ENCODE data around the gene MICAL3.

GRCh38 chr22:17814830-17815229 lies 209.5 kb downstream of the MICAL3 start:
- no peak for TF ChIP-seq CTCF (IDR thresholded peaks at IDR 0.05; ENCODE audit: low read length)
- no peak for TF ChIP-seq EZH2 (IDR thresholded peaks at IDR 0.05; ENCODE audit: borderline replicate concordance, low read length)
